CD8-positive, alpha-beta T cell (primary cell): Measurements from ENCODE around the gene PHLPP2. TPM values are rescaled to one million over a fixed set of nuclear protein-coding genes. Genes with fewer than 3 reads are reported as not detected.

ENCODE experiments used
- total RNA-seq, 46 experiments: library from RNA in 2 of 46; stranded (reverse) in 2 of 46; gene quantifications; one replicate each; pipeline ENCODE4 v1.2.3 and lab custom pipeline; 2021 to 2026

Gene PHLPP2
- total RNA-seq, 2 experiments from 2014 or later, result 6.9 to 7.0 TPM

Other genes with a start within 250 kb of the PHLPP2 start
- gene ZNF19, start 235.4 kb downstream of the PHLPP2 start, total RNA-seq, result 1 to 10 TPM; 4.8 to 6.7 TPM
- not detected for gene CHST4, start 198.3 kb downstream of the PHLPP2 start, total RNA-seq
- not detected for gene TAT, start 147.6 kb downstream of the PHLPP2 start, total RNA-seq
- not detected for gene MARVELD3, start 98.5 kb downstream of the PHLPP2 start, total RNA-seq
- 100 to 1,000 TPM; 179 to 202 TPM for gene AP1G1, start 84.1 kb upstream of the PHLPP2 start, total RNA-seq
- gene ATXN1L, start 121.3 kb upstream of the PHLPP2 start, total RNA-seq, result 10 to 100 TPM; 64.9 to 67.4 TPM
- gene ZNF821, start 159.5 kb upstream of the PHLPP2 start, total RNA-seq, result 10 to 100 TPM in 1 of 2 experiments, 1 to 10 TPM in 1; 8.4 to 10.1 TPM
- 100 to 1,000 TPM; 460 to 476 TPM for gene IST1, start 170.8 kb upstream of the PHLPP2 start, total RNA-seq